H9 (cell line): ENCODE measurements around the gene PEX5L. TPM values are rescaled to one million over a fixed set of nuclear protein-coding genes. Genes with fewer than 3 reads are reported as not detected.

Experiments
- DNase-seq: peaks from one replicate; pipeline ENCODE4 v3.0.0-alpha.2; 2017
- H2AFZ ChIP-seq: one replicate; pipeline ENCODE4 v1.6.1; 2013; ENCODE audit warnings: mild to moderate bottlenecking, low read length, control low read depth, moderate library complexity
- H2AK5ac ChIP-seq: 2 replicates; pipeline ENCODE4 v1.6.1; 2013; ENCODE audit warnings: low read length, control low read depth, mixed read lengths; ENCODE audit not compliant: insufficient read length
- H2BK120ac ChIP-seq: one replicate; pipeline ENCODE4 v1.6.1; 2013; ENCODE audit warnings: low read depth, mild to moderate bottlenecking, low read length, control low read depth, inconsistent platforms; ENCODE audit not compliant: poor library complexity, severe bottlenecking
- H2BK12ac ChIP-seq: 2 replicates; pipeline ENCODE4 v1.6.1; 2013; ENCODE audit warnings: low read length, control low read depth, mixed read lengths, low read depth; ENCODE audit not compliant: insufficient read length
- H2BK15ac ChIP-seq: 2 replicates; pipeline ENCODE4 v1.6.1; 2013; ENCODE audit warnings: low read depth, low read length, control low read depth
- H2BK20ac ChIP-seq: one replicate; pipeline ENCODE4 v1.6.1; 2013; ENCODE audit warnings: low read depth, mild to moderate bottlenecking, low read length, control low read depth, inconsistent platforms; ENCODE audit not compliant: poor library complexity, severe bottlenecking
- H2BK5ac ChIP-seq: 2 replicates; pipeline ENCODE4 v1.6.1; 2013; ENCODE audit warnings: low read length, control low read depth, mixed read lengths; ENCODE audit not compliant: insufficient read length
- H3K14ac ChIP-seq: 2 replicates; pipeline ENCODE4 v1.6.1; 2013; ENCODE audit warnings: low read length, control low read depth; ENCODE audit not compliant: insufficient read depth
- H3K18ac ChIP-seq: 2 replicates; pipeline ENCODE4 v1.6.1; 2013; ENCODE audit warnings: low read depth, mild to moderate bottlenecking, mixed read lengths, low read length, control low read depth; ENCODE audit not compliant: insufficient read length
- H3K23ac ChIP-seq: 2 replicates; pipeline ENCODE4 v1.6.1; 2013; ENCODE audit warnings: low read length, control low read depth, mixed read lengths, low read depth; ENCODE audit not compliant: insufficient read length
- H3K23me2 ChIP-seq: 2 replicates; pipeline ENCODE4 v1.6.1; 2013; ENCODE audit warnings: low read depth, mild to moderate bottlenecking, mixed read lengths, low read length, control low read depth; ENCODE audit not compliant: insufficient read length, poor library complexity, severe bottlenecking
- H3K27ac ChIP-seq: 2 replicates; pipeline ENCODE4 v1.5.1; 2013; ENCODE audit warnings: low read length, control low read depth, mixed read lengths, low read depth; ENCODE audit not compliant: insufficient read length
- H3K27me3 ChIP-seq: 2 replicates; pipeline ENCODE4 v1.6.1; 2013; ENCODE audit warnings: low read length, control low read depth, inconsistent platforms; ENCODE audit not compliant: insufficient read depth
- H3K4ac ChIP-seq: 2 replicates; pipeline ENCODE4 v1.6.1; 2013; ENCODE audit warnings: low read depth, mild to moderate bottlenecking, control low read depth, inconsistent platforms, low read length, moderate library complexity
- H3K4me1 ChIP-seq: 2 replicates; pipeline ENCODE4 v1.6.1; 2013; ENCODE audit warnings: low read length, control low read depth, inconsistent platforms; ENCODE audit not compliant: insufficient read depth
- H3K4me2 ChIP-seq: 2 replicates; pipeline ENCODE4 v1.6.1; 2013; ENCODE audit warnings: low read length, control low read depth, mixed read lengths; ENCODE audit not compliant: insufficient read length, insufficient read depth
- H3K56ac ChIP-seq: 2 replicates; pipeline ENCODE4 v1.6.1; 2013; ENCODE audit warnings: low read depth, mild to moderate bottlenecking, mixed read lengths, low read length, control low read depth; ENCODE audit not compliant: insufficient read length
- H3K79me1 ChIP-seq: 2 replicates; pipeline ENCODE4 v1.6.1; 2013; ENCODE audit warnings: low read depth, mild to moderate bottlenecking, moderate library complexity, low read length, control low read depth, inconsistent platforms; ENCODE audit not compliant: insufficient read depth, poor library complexity, severe bottlenecking
- H3K79me2 ChIP-seq: 2 replicates; pipeline ENCODE4 v1.6.1; 2013; ENCODE audit warnings: low read length, control low read depth, inconsistent platforms; ENCODE audit not compliant: insufficient read depth
- H3K9ac ChIP-seq: 2 replicates; pipeline ENCODE4 v1.6.1; 2013; ENCODE audit warnings: low read length, control low read depth, mixed read lengths; ENCODE audit not compliant: insufficient read length; ENCODE audit errors: extremely low read depth
- H3K9me3 ChIP-seq: one replicate; pipeline ENCODE4 v1.6.1; 2013; ENCODE audit warnings: low read depth, low read length, inconsistent platforms; ENCODE audit not compliant: control insufficient read depth
- H3T11ph ChIP-seq: one replicate; pipeline ENCODE4 v1.6.1; 2013; ENCODE audit warnings: mild to moderate bottlenecking, low read length, control low read depth, inconsistent platforms
- H4K20me1 ChIP-seq: one replicate; pipeline ENCODE4 v1.6.1; 2013; ENCODE audit not compliant: control insufficient read depth, insufficient read length, insufficient read depth
- H4K5ac ChIP-seq: 2 replicates; pipeline ENCODE4 v1.6.1; 2013; ENCODE audit warnings: low read depth, mild to moderate bottlenecking, mixed read lengths, low read length, control low read depth; ENCODE audit not compliant: insufficient read length
- H4K8ac ChIP-seq: replicated peaks from 2 replicates; pipeline ENCODE4 v1.6.1; 2013; ENCODE audit warnings: low read length, control low read depth, mixed read lengths, low read depth; ENCODE audit not compliant: insufficient read length
- H4K91ac ChIP-seq: 2 replicates; pipeline ENCODE4 v1.6.1; 2013; ENCODE audit warnings: low read depth, mild to moderate bottlenecking, moderate library complexity, mixed read lengths, low read length, control low read depth; ENCODE audit not compliant: insufficient read length
- H3K27ac Mint-ChIP-seq, 3 experiments: 2 replicates in 2 of 3; 3 replicates in 1 of 3; pipeline ENCODE4 v1.8.0; 2020 to 2021; ENCODE audit warnings: mixed read lengths in 3 of 3, mild to moderate bottlenecking in 1 of 3, moderate library complexity in 1 of 3
- H3K27me3 Mint-ChIP-seq: 2 replicates; pipeline ENCODE4 v1.8.0; 2021; ENCODE audit warnings: low read depth, mild to moderate bottlenecking, moderate library complexity, mixed read lengths
- H3K36me3 Mint-ChIP-seq, 3 experiments: 2 replicates in 2 of 3; 3 replicates in 1 of 3; pipeline ENCODE4 v1.8.0; 2020 to 2021; ENCODE audit warnings: low read depth in 3 of 3, mixed read lengths in 3 of 3; ENCODE audit not compliant: insufficient read depth in 1 of 3
- H3K4me1 Mint-ChIP-seq, 2 experiments: 2 replicates each; pipeline ENCODE4 v1.8.0; 2020; ENCODE audit warnings: mixed read lengths in 2 of 2
- H3K4me3 Mint-ChIP-seq, 2 experiments: 2 replicates in 1 of 2; 3 replicates in 1 of 2; pipeline ENCODE4 v1.8.0; 2020 to 2021; ENCODE audit warnings: mild to moderate bottlenecking in 2 of 2, mixed read lengths in 2 of 2, moderate library complexity in 1 of 2
- H3K9me3 Mint-ChIP-seq, 2 experiments: 2 replicates in 1 of 2; 3 replicates in 1 of 2; pipeline ENCODE4 v1.8.0; 2020; ENCODE audit warnings: mild to moderate bottlenecking in 2 of 2, mixed read lengths in 2 of 2, moderate library complexity in 1 of 2
- WGBS: extraction: QIAGEN DNeasy Blood & Tissue Kit; methylation state at CpG from one replicate; pipeline ENCODE4 v1.1.7; 2013; ENCODE audit warnings: missing lambda C conversion rate, low lambda C conversion rate, mixed read lengths; ENCODE audit not compliant: insufficient read length; ENCODE audit errors: extremely low coverage; 5-methylcytosine and 5-hydroxymethylcytosine counted together
- total RNA-seq: library from RNA; stranded (reverse); gene quantifications from 2 replicates; pipeline ENCODE4 v1.2.1, GENCODE V29; 2021
- TF ChIP-seq, protein P1 (sequence below): fragments of 200-600 bp; sonication (generic); conservative IDR thresholded peaks from 3 replicates; pipeline ENCODE4 v1.8.0; 2021; ENCODE audit warnings: antibody characterized with exemption, mild to moderate bottlenecking

The PEX5L gene
- total RNA-seq, 1 experiment from 2014 or later = 0.85 TPM

DNA sequence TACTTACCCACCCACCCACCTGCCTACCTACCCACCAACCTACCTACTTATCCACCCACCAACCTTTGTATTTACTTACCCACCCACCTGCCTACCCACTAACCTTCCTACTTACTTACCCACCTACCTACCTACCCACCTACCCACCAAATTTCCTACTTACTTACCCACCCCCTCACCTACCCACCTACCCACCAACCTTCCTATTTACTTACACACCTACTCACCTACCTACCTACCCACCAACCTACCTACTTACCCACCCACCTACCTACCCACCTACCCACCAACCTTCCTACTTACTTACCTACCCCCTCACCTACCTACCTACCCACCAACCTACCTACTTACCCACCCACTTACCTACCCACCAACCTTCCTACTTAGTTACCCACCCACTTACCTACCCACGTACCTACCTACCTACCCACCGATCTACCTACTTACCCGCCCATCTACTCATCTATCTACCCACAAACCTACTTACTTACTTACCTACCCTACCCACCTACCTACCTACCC is 204.3 kb downstream of the PEX5L start:
- H3K27ac Mint-ChIP-seq = no peak overlapping the region
- WGBS = 100% methylated on average over 3 of the region's 3 CpGs
- no peak overlapping the region for H3K23ac ChIP-seq

More for the DNA sequence above, 204.3 kb downstream of the PEX5L start:
- no peaks in the 10 kb centered on the region for H3K9me3 Mint-ChIP-seq
- no peak overlapping the region for H2BK120ac ChIP-seq
- no peak overlapping the region for H2BK20ac ChIP-seq
- H3K27me3 ChIP-seq = no peaks in the 10 kb centered on the region
- no peak overlapping the region for H4K5ac ChIP-seq
- no peak overlapping the region for H2BK12ac ChIP-seq
- peaks cover 4% of the 10 kb centered on the region in 2 experiments for H3K4me1 Mint-ChIP-seq
- no peaks in the 10 kb centered on the region for H3K4me1 ChIP-seq
- H3T11ph ChIP-seq = no peak overlapping the region
- no peak overlapping the region for H4K8ac ChIP-seq
- no peak overlapping the region for H4K91ac ChIP-seq
- no peak overlapping the region for H2BK15ac ChIP-seq
- H3K79me2 ChIP-seq = no peaks in the 10 kb centered on the region
- no peak overlapping the region for H3K14ac ChIP-seq
- H3K18ac ChIP-seq = no peak overlapping the region
- H3K56ac ChIP-seq = no peak overlapping the region
- H3K9ac ChIP-seq = no peak overlapping the region
- no peak overlapping the region for H3K4ac ChIP-seq
- H2AK5ac ChIP-seq = no peak overlapping the region
- no peak overlapping the region for H2BK5ac ChIP-seq
- H3K27me3 Mint-ChIP-seq = no peaks in the 10 kb centered on the region; the same call in none of the 2 replicates
- no peaks in the 10 kb centered on the region for H3K23me2 ChIP-seq
- no peaks in the 10 kb centered on the region for H3K79me1 ChIP-seq
- no peaks in the 10 kb centered on the region for H4K20me1 ChIP-seq
- TF ChIP-seq, protein P1, sequence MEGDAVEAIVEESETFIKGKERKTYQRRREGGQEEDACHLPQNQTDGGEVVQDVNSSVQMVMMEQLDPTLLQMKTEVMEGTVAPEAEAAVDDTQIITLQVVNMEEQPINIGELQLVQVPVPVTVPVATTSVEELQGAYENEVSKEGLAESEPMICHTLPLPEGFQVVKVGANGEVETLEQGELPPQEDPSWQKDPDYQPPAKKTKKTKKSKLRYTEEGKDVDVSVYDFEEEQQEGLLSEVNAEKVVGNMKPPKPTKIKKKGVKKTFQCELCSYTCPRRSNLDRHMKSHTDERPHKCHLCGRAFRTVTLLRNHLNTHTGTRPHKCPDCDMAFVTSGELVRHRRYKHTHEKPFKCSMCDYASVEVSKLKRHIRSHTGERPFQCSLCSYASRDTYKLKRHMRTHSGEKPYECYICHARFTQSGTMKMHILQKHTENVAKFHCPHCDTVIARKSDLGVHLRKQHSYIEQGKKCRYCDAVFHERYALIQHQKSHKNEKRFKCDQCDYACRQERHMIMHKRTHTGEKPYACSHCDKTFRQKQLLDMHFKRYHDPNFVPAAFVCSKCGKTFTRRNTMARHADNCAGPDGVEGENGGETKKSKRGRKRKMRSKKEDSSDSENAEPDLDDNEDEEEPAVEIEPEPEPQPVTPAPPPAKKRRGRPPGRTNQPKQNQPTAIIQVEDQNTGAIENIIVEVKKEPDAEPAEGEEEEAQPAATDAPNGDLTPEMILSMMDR = no peak
- no peak overlapping the region for H3K27ac ChIP-seq
- no peak overlapping the region for H2AFZ ChIP-seq
- no peak overlapping the region for H3K4me2 ChIP-seq
- no peak overlapping the region for H3K4me3 Mint-ChIP-seq
- H3K36me3 Mint-ChIP-seq = no peaks in the 10 kb centered on the region
- H3K9me3 ChIP-seq = no peaks in the 10 kb centered on the region
- DNase-seq = no peak
